ENCODE data around the gene PTP4A2.
"Not testable (repeated sequence)": the region's sequence is repeated elsewhere in the genome, so short reads cannot be mapped to it uniquely, and the experiment has no call there.

The PTP4A2 gene

DNA sequence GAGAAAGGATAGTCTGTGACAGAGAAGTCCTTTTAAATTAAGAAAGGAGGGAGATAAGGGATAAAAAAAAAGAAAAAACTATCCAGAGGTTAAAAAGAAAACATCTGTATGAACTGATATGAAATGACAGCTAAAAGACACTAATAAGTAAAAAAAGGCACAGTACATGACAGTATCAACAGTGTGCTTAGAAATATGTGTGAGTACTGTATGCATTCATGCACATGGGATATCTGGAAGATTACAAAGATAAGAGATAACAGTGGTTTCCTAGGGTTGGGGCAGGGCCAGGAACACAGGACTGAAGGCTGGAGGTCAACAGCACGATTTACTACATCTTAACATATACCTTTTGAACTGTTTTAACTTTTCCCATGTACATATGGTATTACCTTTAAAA, 13.3 kb downstream of the PTP4A2 start:
- no peak for DNase-seq (ENCODE audit: low read depth)

DNA sequence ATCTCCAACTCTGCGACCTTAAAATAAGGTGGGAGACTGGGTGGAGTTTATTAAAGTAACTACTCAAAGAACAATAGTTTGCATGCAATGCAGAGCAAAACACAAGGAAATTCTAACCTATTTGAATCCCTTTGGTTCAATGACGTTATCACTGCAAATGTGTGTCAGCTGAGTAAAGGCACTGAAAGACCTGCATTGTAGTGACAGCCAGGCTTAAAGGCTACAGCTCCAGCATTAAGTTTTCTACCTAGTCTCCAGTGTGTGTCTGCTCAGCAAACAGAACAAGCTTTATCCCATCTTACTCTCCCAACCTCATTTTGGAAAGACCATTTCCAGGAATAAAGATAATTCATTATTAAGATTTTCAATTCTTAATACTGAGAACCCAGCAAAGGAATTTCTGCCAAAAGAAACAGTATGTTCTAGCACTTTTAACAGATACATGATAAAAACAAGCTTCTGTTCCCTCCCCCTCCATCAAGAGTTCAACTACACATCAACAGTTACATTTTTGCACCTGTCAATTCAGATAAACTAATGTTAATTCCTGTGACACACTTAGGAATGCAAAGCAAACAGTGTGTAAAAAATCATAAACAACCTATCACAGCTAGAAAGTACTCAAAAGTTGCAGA, 14.2 kb downstream of the PTP4A2 start:
- no peak for DNase-seq (ENCODE audit: low read depth)

GRCh38 chr1:31920956-31921355, 17.2 kb downstream of the PTP4A2 start:
- DNase-seq (ENCODE audit: low read depth), result no peak

- DNase-seq (ENCODE audit: low read depth), result no peak
Observed at GRCh38 chr1:31919591-31919990, 18.6 kb downstream of the PTP4A2 start.

GRCh38 chr1:31915438-31915837, 22.7 kb downstream of the PTP4A2 start:
- no peak for DNase-seq (ENCODE audit: low read depth)

DNA sequence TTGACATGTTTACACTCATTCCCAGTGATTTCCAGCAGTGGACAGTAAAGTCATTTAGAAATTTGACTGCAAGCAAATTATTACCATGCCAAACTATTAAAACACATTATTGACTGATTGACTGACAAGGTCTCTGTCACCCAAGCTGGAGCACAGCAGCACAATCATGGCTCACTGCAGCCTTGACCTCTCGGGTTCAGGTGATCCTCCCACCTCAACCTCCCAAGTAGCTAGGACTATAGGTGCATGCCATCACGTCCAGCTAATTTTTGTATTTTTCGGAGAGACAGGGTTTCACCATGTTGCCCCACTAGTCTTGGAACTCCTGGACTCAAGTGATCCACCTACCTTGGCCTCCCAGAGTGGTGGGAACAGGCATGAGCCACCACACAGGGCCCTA, 24.2 kb downstream of the PTP4A2 start:
- DNase-seq (ENCODE audit: low read depth), result no peak

GRCh38 chr1:31912839-31913239, 25.3 kb downstream of the PTP4A2 start:
- DNase-seq (ENCODE audit: low read depth), result no peak

GRCh38 chr1:31911994-31912780, 26.0 kb downstream of the PTP4A2 start:
- DNase-seq (ENCODE audit: low read depth), result no peak

DNA sequence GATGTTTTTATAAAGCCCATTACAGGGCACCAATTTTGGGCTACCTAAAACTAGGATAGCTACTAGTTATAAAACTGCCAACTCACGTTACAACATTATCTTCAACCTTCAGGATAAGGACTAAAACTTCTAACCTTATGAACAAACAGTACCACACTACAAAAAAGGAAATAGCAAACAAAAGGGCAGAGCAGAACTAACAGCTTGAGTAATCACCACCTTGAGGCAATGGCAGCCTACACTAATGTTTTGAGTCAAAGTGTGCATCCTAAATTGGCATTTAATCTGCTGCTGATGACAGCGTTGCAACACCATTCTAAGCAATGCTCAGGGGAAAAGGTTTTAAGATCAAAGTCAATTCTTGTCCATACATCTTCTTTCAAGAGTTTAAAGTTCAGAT, 27.2 kb downstream of the PTP4A2 start:
- no peak for DNase-seq (ENCODE audit: low read depth)

- DNase-seq (ENCODE audit: low read depth), result no peak
Observed at GRCh38 chr1:31909691-31910090, 28.5 kb downstream of the PTP4A2 start.

GRCh38 chr1:31906557-31906956, 31.6 kb downstream of the PTP4A2 start:
- no peak for DNase-seq (ENCODE audit: low read depth)

DNA sequence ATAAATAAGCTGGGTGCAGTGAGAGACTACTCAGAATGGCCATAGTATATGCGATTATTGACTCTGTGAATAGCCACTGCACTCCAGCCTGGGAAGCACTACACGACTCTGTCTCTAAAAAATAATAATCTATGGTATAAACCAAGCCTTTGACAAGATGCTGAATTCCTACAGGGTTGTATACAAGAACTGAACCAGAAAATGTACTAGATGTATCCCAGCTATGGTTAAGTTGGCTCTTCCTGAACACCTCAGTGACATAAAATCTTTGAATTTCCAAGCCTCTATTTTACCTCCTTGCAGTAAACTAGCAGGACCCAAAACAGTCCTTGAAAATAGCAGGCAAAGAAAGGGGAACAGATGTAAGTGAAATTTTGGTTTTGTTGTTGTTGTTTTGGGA, 32.5 kb downstream of the PTP4A2 start:
- no peak for DNase-seq (ENCODE audit: low read depth)

DNA sequence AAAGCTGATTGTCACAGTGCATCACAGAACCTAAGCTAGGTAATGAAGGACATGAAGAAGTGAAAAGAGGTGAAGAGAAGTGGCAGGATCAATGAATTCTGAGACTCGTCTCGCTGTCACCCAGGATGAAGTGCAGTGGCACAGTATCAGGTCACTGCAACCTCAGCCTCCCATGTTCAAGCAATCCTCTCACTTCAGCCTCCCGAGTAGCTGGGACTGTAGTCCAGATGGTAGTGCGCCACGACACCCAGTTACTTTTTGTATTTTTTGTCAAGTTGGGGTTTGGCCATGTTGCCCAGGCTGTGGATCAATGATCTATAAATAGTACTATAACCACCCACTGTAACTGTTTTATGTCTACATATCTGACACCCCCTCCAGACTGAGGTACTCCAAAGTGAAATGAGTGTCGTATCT, 33.1 kb downstream of the PTP4A2 start:
- no peak for DNase-seq (ENCODE audit: low read depth)

DNA sequence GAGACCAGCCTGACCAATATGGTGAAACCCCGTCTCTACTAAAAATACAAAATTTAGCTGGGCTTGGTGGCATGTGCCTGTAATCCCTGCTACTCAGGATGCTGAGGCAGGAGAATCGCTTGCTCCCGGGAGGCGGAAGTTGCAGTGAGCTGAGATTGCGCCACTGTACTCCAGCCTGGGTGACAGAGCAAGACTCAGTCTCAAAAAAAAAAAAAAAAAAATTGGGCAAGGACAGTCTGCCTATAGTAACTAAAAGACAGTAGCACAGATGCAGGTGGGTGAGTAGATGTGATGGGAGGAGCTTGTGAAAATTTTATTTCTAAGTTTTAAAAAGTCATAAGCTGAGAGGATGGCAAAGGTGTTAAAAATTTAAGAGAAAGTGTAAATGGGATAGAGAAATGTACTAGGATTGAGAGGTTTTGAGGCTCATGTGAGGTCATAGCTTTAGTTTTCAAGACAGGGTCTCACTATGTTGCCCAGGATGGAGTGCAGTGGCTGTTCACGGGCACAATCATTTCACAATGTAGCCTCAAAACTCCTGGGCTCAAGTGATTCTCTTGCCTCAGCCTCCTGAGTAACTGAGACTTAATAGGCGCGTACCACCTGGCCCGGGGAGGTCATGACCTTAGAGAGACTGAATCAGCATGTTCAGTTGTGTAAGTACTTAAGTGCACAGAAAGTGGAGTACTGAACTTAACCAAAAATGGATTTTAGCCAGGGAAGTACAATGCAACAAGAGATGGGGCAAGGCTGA, 33.7 kb downstream of the PTP4A2 start:
- DNase-seq (ENCODE audit: low read depth), result no peak

- DNase-seq (ENCODE audit: low read depth), result no peak
Observed at GRCh38 chr1:31902510-31902860, 35.7 kb downstream of the PTP4A2 start.

DNA sequence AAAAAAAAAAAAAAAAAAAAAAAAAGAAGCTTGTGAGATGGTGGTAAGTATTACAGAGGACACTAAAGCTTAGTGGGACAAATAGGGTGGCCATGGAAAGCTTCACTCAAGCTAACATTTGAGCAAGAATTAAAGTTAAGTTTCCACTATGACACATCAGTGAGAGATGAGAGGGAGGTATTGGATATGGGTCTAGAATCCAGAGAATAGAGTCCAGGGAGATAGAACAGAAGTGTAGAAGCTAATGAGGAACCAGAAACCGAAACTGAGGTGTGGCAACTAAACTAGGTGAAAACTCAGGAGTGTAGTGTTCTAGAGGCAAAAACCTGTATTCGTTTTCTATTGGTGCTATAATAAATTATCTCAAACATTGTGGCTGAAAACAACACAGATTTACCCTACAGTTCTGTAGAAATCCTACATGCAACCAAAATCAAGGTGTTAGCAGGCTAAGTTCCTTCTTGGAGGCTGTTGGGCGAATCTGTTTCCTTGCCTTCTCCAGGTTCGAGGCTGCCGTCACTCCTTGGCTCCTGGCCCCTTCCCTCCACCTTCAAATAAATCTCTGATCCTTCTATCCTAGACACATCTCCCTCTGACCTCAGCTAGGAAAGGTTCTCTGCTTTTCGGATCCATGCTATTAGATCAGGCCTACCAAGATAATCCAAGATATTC, 36.2 kb downstream of the PTP4A2 start:
- DNase-seq (ENCODE audit: low read depth), result no peak

- no peak for DNase-seq (ENCODE audit: low read depth)
Observed at GRCh38 chr1:31900790-31901189, 37.4 kb downstream of the PTP4A2 start.

DNA sequence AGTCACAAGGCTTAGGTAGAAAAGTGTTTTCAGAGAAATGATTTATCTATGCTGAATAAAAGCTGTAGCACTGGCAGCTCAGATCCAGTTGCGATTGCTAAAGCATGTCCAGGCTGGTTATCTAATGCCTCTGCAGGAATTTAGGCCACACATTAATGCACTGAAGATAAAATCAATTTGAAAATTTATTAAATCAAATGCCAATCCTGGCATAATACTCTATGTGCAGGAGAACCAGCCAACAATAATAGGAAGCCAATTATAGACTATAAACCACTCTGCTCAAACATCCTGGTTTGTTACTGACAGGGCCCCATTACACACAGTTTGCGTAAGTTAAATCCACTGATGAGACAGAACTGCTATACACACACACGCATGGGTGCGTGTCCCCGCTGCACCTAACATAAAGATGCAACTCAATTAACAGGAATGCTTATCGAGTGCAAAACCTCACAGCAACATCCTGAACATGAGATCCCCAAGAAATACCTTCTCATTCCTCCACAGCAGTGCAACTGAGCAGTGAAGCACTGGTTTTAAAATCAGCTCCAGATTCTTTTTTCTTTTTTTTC, 40.6 kb downstream of the PTP4A2 start:
- no peak for DNase-seq (ENCODE audit: low read depth)

- not testable (repeated sequence) for DNase-seq (ENCODE audit: low read depth)
Observed at GRCh38 chr1:31895474-31896198, 42.5 kb downstream of the PTP4A2 start.

GRCh38 chr1:31891280-31891679, 46.9 kb downstream of the PTP4A2 start:
- DNase-seq (ENCODE audit: low read depth), result no peak

GRCh38 chr1:31888291-31888690, 49.9 kb downstream of the PTP4A2 start:
- DNase-seq (ENCODE audit: low read depth), result no peak

GRCh38 chr1:31886866-31887265, 51.3 kb downstream of the PTP4A2 start:
- no peak for DNase-seq (ENCODE audit: low read depth)
